ENCODE results near the gene DDX19B.
A peak's percentile ranks its signal among the peaks of the same experiment; 100 is the strongest.
"Not testable (repeated sequence)": the region's sequence is repeated elsewhere in the genome, so short reads cannot be mapped to it uniquely, and the experiment has no call there.

The DDX19B gene

DNA sequence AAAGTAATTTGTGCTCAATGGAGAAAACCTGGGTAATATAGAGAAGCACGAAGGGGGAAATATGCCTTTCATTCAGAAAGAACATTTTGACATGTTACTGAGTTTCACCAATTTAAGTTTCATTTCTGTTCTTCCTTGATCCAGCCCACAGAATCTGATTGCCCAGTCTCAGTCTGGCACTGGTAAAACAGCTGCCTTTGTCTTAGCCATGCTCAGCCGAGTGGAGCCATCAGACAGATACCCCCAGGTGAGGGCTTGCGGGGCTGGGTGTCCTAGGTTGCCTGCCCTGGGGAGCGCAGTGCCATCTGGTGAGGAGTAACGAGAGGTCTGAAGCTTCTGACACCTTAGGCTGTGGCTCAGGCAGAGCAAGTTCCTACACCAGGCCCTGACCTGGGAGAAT, 65.4 kb downstream of the DDX19B start:
- DNase-seq = no peak

DNA sequence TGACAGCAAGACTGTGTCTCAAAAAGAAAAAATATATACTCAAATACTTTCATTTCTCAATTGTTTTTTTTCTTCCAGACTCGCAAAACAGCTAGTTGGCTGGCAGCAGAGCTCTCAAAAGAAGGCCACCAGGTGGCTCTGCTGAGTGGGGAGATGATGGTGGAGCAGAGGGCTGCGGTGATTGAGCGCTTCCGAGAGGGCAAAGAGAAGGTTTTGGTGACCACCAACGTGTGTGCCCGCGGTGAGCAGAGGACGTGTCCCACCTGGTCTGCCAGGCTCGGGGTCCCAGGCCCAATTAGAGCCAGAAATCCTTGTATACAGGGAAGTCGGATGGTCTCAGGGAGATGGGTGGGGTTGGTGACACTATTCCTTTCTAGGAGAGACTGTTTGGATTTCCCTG, 71.2 kb downstream of the DDX19B start:
- DNase-seq = not testable (repeated sequence)

- no peak for DNase-seq
These were observed 71.9 kb downstream of the DDX19B start for GRCh38 chr16:70370924-70371323.

- DNase-seq = no peak
These were observed 74.1 kb downstream of the DDX19B start for GRCh38 chr16:70372921-70373728.

- DNase-seq = no peak
These were observed 75.2 kb downstream of the DDX19B start for GRCh38 chr16:70374213-70374612.

DNA sequence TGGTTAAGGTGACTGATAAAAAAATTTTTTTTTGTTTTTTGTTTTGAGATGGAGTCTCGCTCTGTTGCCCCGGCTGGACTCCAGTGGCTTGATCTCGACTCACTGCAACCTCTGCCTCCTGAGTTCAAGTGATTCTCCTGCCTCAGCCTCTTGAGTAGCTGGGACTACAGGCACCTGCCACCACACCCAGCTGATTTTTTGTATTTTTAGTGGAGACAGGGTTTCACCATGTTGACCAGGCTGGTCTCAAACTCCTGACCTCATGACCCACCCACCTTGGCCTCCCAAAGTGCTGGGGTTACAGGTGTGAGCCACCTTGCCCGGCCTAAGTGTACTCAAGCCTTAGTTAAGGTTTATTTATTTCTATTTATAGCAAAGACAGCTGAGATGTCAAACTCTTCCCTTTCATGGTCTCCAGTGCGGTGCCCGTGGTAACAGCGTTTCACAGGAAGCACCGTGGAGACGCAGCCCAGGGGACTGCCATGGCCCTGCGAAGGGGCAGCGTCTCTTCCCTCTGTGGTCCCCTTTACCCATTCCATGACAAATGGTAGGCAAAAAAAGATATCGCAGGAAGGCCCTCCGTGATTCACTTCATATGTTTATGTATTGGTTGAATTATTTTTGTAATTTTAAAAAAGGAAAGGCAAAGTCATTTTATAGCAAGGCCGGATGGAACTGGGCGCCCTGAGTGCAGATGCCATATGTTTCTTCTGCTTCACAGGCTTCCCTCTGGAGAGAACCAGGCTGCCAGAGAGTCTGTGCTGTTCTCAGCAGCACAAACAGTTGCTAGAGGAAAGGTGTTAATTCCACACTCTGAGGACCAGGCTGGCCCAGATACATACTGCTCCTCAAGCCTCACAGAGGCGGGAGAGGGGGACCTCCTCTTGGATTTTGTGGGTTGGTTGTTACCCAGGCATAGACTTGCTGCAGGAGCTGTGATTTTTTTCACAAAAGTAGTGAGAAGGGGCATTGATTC, 76.9 kb downstream of the DDX19B start:
- DNase-seq = no peak

GRCh38 chr16:70377782-70378181, 78.8 kb downstream of the DDX19B start:
- no peak for DNase-seq

DNA sequence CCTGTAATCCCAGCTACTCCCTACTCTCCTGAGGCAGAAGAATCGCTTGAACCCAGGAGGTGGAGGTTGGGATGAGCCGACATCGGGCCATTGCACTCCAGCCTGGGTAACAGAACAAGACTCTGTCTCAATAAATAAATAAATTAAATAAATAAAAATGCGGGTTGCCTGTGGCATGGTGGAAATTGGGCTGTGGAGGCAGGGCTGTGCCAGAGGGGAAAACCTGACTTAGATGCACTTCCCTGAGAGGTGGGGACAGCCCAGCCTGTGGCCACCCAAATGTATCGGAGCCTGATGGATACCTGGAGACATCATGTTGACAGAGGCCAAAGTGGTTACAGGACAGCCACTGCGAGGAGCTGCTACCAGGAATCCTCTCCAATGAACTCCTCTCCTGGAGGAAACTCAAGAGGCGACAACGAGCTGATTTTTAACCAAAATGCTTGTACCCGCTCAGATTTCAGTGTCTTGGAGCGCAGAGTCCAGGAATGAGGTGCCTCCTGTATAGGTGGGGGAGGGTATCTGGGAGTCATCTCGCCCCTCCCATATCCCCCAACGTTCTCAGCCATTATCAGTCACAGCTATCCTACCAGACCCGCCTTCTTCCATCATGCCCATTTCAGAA, 80.0 kb downstream of the DDX19B start:
- no peak for DNase-seq

GRCh38 chr16:70380248-70380918, 81.4 kb downstream of the DDX19B start:
- peak in 1 of 2 donors; percentile 27 for DNase-seq

DNA sequence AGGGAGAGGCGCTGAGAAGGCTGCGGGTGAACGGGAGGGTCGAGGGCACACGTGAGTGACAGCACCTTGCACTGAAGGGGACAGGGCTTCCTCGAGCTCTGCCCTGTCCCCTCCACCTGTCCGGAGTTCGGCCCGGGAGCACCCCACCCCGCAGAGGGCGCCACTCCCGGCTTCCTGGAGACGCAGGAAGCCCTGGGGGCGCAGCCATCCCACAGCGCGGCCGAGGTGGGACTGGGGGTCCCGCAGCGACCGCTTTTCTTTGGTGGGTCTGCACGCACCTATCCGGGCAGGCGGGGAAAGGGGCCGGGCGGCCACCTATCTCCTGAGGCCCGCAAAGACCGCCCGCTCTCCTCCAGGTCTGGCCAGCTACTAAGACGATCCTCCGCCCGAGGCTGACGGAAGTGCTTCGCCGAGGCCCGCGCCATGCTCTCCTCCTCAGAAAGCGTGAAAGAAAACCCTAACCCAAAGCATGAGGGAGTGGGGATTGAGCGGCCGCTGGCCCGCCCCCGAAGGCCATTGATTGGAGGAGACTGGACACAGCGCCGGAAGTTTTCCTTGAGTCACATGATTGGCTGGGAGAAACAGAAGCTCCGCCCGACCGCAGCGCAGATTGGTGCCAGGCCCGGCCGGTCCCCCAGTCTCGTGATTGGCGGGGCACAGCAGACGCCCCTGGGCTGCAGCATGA, 82.1 kb downstream of the DDX19B start:
- DNase-seq = peak; percentile 72 to 96

GRCh38 chr16:70381604-70382342, 82.8 kb downstream of the DDX19B start:
- no peak for DNase-seq

- no peak for DNase-seq
These were observed 84.5 kb downstream of the DDX19B start for GRCh38 chr16:70383421-70383960.
